PFSK-1 (cell line): ENCODE measurements around the gene ASCC3.

Experiments
- FOXP2 ChIP-seq: optimal IDR thresholded peaks from 2 replicates; pipeline ENCODE3; 2011; ENCODE audit warnings: borderline replicate concordance, control low read depth, inconsistent platforms; ENCODE audit not compliant: insufficient read depth; ENCODE audit errors: extremely low read length, extremely low read depth
- POLR2AphosphoS5 ChIP-seq: IDR thresholded peaks from 2 replicates; pipeline ENCODE4 v1.6.1; 2012; ENCODE audit warnings: low read depth, mild to moderate bottlenecking, control low read depth, low read length, moderate library complexity
- SIN3A ChIP-seq: IDR thresholded peaks from 2 replicates; pipeline ENCODE4 v1.6.1; 2012; ENCODE audit warnings: mild to moderate bottlenecking, low read length, moderate library complexity, borderline replicate concordance; ENCODE audit not compliant: insufficient read depth
- TAF1 ChIP-seq: IDR thresholded peaks from 2 replicates; pipeline ENCODE4 v1.6.1; 2012; ENCODE audit warnings: low read length, control low read depth, borderline replicate concordance; ENCODE audit not compliant: insufficient read depth

DNA sequence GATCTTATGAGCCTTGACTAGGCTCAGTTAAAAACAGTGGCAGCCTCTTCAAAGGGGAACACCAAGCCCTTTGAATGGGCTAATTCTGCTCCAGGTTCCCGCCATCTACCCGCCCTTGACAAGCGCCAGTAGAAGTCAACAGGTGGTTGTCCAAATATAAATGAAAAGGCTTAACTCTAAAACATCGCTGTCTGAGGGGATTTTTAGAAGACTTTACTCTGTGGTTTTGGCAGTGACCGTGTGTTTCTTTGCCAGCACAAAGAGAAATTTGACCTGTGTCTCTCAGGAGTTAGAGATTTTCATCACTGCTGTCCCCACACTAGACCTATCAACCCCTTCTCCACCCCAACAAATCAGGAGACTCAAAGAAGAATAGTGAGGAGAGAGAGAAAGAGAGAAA lies 396.7 kb downstream of the ASCC3 start:
- TF ChIP-seq POLR2AphosphoS5 (no peak), SIN3A (no peak), TAF1 (no peak), FOXP2 (no peak)
